ENCODE results near the gene RREB1.

The RREB1 gene

GRCh38 chr6:7216941-7217621, 109.3 kb downstream of the RREB1 start:
- peak; percentile 69 for DNase-seq (ENCODE audit: low spot score)
- FAIRE-seq: no peak

GRCh38 chr6:7218406-7218988, 110.7 kb downstream of the RREB1 start:
- DNase-seq (ENCODE audit: low spot score) (no peak), FAIRE-seq (no peak)

GRCh38 chr6:7219310-7219709, 111.5 kb downstream of the RREB1 start:
- FAIRE-seq (peak; percentile 72), DNase-seq (ENCODE audit: low spot score) (peak; percentile 59)

GRCh38 chr6:7222197-7222596, 114.4 kb downstream of the RREB1 start:
- FAIRE-seq: no peak
- DNase-seq (ENCODE audit: low spot score): no peak

- FAIRE-seq: no peak
- DNase-seq (ENCODE audit: low spot score): no peak
Measured at GRCh38 chr6:7224731-7225130, 117.0 kb downstream of the RREB1 start.

- no peak for DNase-seq (ENCODE audit: low spot score)
- FAIRE-seq: no peak
Measured at GRCh38 chr6:7228662-7229375, 121.1 kb downstream of the RREB1 start.

GRCh38 chr6:7229376-7230326, 121.9 kb downstream of the RREB1 start:
- no peak for DNase-seq (ENCODE audit: low spot score)
- FAIRE-seq: no peak

GRCh38 chr6:7230327-7230691, 122.5 kb downstream of the RREB1 start:
- FAIRE-seq (no peak), DNase-seq (ENCODE audit: low spot score) (no peak)

- DNase-seq (ENCODE audit: low spot score): no peak
- no peak for FAIRE-seq
Measured at GRCh38 chr6:7230956-7231713, 123.4 kb downstream of the RREB1 start.

- DNase-seq (ENCODE audit: low spot score) (no peak), FAIRE-seq (no peak)
Measured at GRCh38 chr6:7232351-7232750, 124.6 kb downstream of the RREB1 start.

GRCh38 chr6:7234547-7234946, 126.8 kb downstream of the RREB1 start:
- FAIRE-seq (no peak), DNase-seq (ENCODE audit: low spot score) (no peak)

- DNase-seq (ENCODE audit: low spot score) (no peak), FAIRE-seq (no peak)
Measured at GRCh38 chr6:7235712-7236305, 128.0 kb downstream of the RREB1 start.

- no peak for DNase-seq (ENCODE audit: low spot score)
Measured at GRCh38 chr6:7236306-7237209, 128.8 kb downstream of the RREB1 start.

GRCh38 chr6:7237653-7238188, 130.0 kb downstream of the RREB1 start:
- DNase-seq (ENCODE audit: low spot score) (no peak), FAIRE-seq (no peak)

More at GRCh38 chr6:7236306-7237209, 128.8 kb downstream of the RREB1 start:
- FAIRE-seq: no peak

- DNase-seq (ENCODE audit: low spot score) (no peak), FAIRE-seq (no peak)
Measured at GRCh38 chr6:7238526-7238899, 130.8 kb downstream of the RREB1 start.

GRCh38 chr6:7238900-7239589, 131.3 kb downstream of the RREB1 start:
- no peak for FAIRE-seq
- DNase-seq (ENCODE audit: low spot score): peak; percentile 56

GRCh38 chr6:7239590-7239948, 131.8 kb downstream of the RREB1 start:
- no peak for FAIRE-seq
- DNase-seq (ENCODE audit: low spot score): no peak

- DNase-seq (ENCODE audit: low spot score) (no peak), FAIRE-seq (no peak)
Measured at GRCh38 chr6:7240351-7240750, 132.6 kb downstream of the RREB1 start.

- DNase-seq (ENCODE audit: low spot score) (no peak), FAIRE-seq (no peak)
Measured at GRCh38 chr6:7241160-7241559, 133.4 kb downstream of the RREB1 start.
